GM18505 (cell line): ENCODE results near the gene SORT1.
"Not testable (repeated sequence)": the region's sequence is repeated elsewhere in the genome, so short reads cannot be mapped to it uniquely, and the experiment has no call there.

Experiments used
- ATAC-seq: cut with Tn5 transposase; IDR thresholded peaks from one replicate; pipeline ENCODE4 v1.9.1; 2021; ENCODE audit not compliant: unreplicated experiment
- POLR2A ChIP-seq: IDR thresholded peaks from 4 replicates; pipeline ENCODE4 v1.6.1; 2011; ENCODE audit warnings: borderline replicate concordance; ENCODE audit not compliant: insufficient read depth, insufficient read length; ENCODE audit errors: extremely low read depth

SORT1 gene

GRCh38 chr1:109331113-109331512, 66.6 kb downstream of the SORT1 start:
- ATAC-seq, result no peak
- TF ChIP-seq POLR2A, result no peak

GRCh38 chr1:109327285-109327684, 70.4 kb downstream of the SORT1 start:
- no peak for ATAC-seq
- TF ChIP-seq POLR2A, result no peak

- TF ChIP-seq POLR2A, result no peak
- no peak for ATAC-seq
Measured at GRCh38 chr1:109322974-109323373, 74.7 kb downstream of the SORT1 start.

- TF ChIP-seq POLR2A, result no peak
- no peak for ATAC-seq
Measured at GRCh38 chr1:109319114-109319513, 78.6 kb downstream of the SORT1 start.

GRCh38 chr1:109316506-109316905, 81.2 kb downstream of the SORT1 start:
- no peak for ATAC-seq
- no peak for TF ChIP-seq POLR2A

- no peak for ATAC-seq
- no peak for TF ChIP-seq POLR2A
Measured at GRCh38 chr1:109315288-109315687, 82.4 kb downstream of the SORT1 start.

- no peak for TF ChIP-seq POLR2A
- no peak for ATAC-seq
Measured at GRCh38 chr1:109314795-109315194, 82.9 kb downstream of the SORT1 start.

GRCh38 chr1:109312978-109313775, 84.5 kb downstream of the SORT1 start:
- no peak for ATAC-seq
- no peak for TF ChIP-seq POLR2A

GRCh38 chr1:109312246-109312645, 85.5 kb downstream of the SORT1 start:
- ATAC-seq, result no peak
- TF ChIP-seq POLR2A, result no peak

- no peak for TF ChIP-seq POLR2A
- ATAC-seq, result no peak
Measured at GRCh38 chr1:109309347-109309746, 88.4 kb downstream of the SORT1 start.

- TF ChIP-seq POLR2A, result no peak
- no peak for ATAC-seq
Measured at GRCh38 chr1:109307274-109308021, 90.3 kb downstream of the SORT1 start.

- no peak for ATAC-seq
- no peak for TF ChIP-seq POLR2A
Measured at GRCh38 chr1:109306832-109307273, 90.9 kb downstream of the SORT1 start, which contains the start of gene MYBPHL. Gene MYBPHL (minus strand): TSS chr1:109307011. CDS start chr1:109306991, 20 bp downstream.

- ATAC-seq, result not testable (repeated sequence)
Measured at GRCh38 chr1:109305991-109306390, 91.7 kb downstream of the SORT1 start.
